GM23248 (cell line): ENCODE data around the gene RSAD2. TPM values are rescaled to one million over a fixed set of nuclear protein-coding genes. Genes with fewer than 3 reads are reported as not detected.

Experiments used
- DNase-seq: peaks from one replicate; pipeline ENCODE4 v3.0.0-alpha.2; 2015
- H2AFZ ChIP-seq: fragments of 200-600 bp; sonication (generic); 2 replicates; pipeline ENCODE4 v1.6.1; 2016; ENCODE audit warnings: antibody characterized with exemption
- H3F3A ChIP-seq: fragments of 200-600 bp; sonication (generic); 2 replicates; pipeline ENCODE4 v1.6.1; 2016; ENCODE audit warnings: mild to moderate bottlenecking, antibody characterized with exemption, mixed run types; ENCODE audit not compliant: insufficient read depth
- H3K27ac ChIP-seq: fragments of 200-600 bp; sonication (generic); 2 replicates; pipeline ENCODE4 v1.5.1; 2016; ENCODE audit warnings: mild to moderate bottlenecking
- H3K27me3 ChIP-seq: fragments of 200-600 bp; sonication (generic); replicated peaks from 2 replicates; pipeline ENCODE4 v1.6.1; 2016; ENCODE audit warnings: mild to moderate bottlenecking; ENCODE audit not compliant: insufficient read depth
- H3K36me3 ChIP-seq: fragments of 200-600 bp; sonication (generic); 2 replicates; pipeline ENCODE4 v1.6.1; 2016; ENCODE audit warnings: low read depth, mild to moderate bottlenecking
- H3K4me1 ChIP-seq: fragments of 200-600 bp; sonication (generic); 2 replicates; pipeline ENCODE4 v1.6.1; 2016; ENCODE audit warnings: mild to moderate bottlenecking; ENCODE audit not compliant: insufficient read depth
- H3K4me2 ChIP-seq: fragments of 200-600 bp; sonication (generic); one replicate; pipeline ENCODE4 v1.6.1; 2016; ENCODE audit warnings: mild to moderate bottlenecking; ENCODE audit not compliant: unreplicated experiment
- H3K4me3 ChIP-seq: fragments of 200-600 bp; sonication (generic); 2 replicates; pipeline ENCODE4 v1.5.1; 2016; ENCODE audit warnings: mild to moderate bottlenecking
- H3K79me2 ChIP-seq: fragments of 200-600 bp; sonication (generic); 2 replicates; pipeline ENCODE4 v1.6.1; 2016; ENCODE audit warnings: mild to moderate bottlenecking; ENCODE audit not compliant: insufficient read depth
- H3K9ac ChIP-seq: fragments of 200-600 bp; sonication (generic); 2 replicates; pipeline ENCODE4 v1.6.1; 2016; ENCODE audit warnings: mild to moderate bottlenecking
- H3K9me2 ChIP-seq: fragments of 200-600 bp; sonication (generic); 2 replicates; pipeline ENCODE4 v1.6.1; 2016; ENCODE audit warnings: mixed run types, mild to moderate bottlenecking, moderate library complexity; ENCODE audit not compliant: insufficient read depth
- H3K9me3 ChIP-seq: fragments of 200-600 bp; sonication (generic); one replicate; pipeline ENCODE4 v1.6.1; 2017; ENCODE audit warnings: low read depth
- H4K20me1 ChIP-seq: fragments of 200-600 bp; sonication (generic); 2 replicates; pipeline ENCODE4 v1.6.0; 2016; ENCODE audit not compliant: insufficient read depth
- EZH2 ChIP-seq: fragments of 200-600 bp; sonication (generic); IDR thresholded peaks from 2 replicates; pipeline ENCODE4 v1.6.1; 2018; ENCODE audit warnings: antibody characterized with exemption, mild to moderate bottlenecking; ENCODE audit not compliant: insufficient read depth, poor library complexity, severe bottlenecking
- EZH2phosphoT487 ChIP-seq: fragments of 200-600 bp; sonication (generic); IDR thresholded peaks from 2 replicates; pipeline ENCODE4 v1.6.1; 2018; ENCODE audit warnings: antibody characterized with exemption, moderate library complexity, mild to moderate bottlenecking, low read depth; ENCODE audit not compliant: insufficient read depth
- whole genome bisulfite sequencing, 2 experiments: methylation state at CpG; one replicate each; pipeline ENCODE4 v1.1.6; 2015 to 2017; ENCODE audit warnings: low lambda C conversion rate in 2 of 2, low coverage in 1 of 2; ENCODE audit errors: missing lambda C conversion rate in 2 of 2; 5-methylcytosine and 5-hydroxymethylcytosine counted together
- in situ Hi-C: fragments of 300-500 bp; cut with MboI; formaldehyde crosslinking; loops from 2 replicates; pipeline ENCODE4 v1.15.0; 2020
- polyA plus RNA-seq: library from polyadenylated mRNA; unstranded; fragments of >200 nt; fragmentation: Nextera tagmentation; extraction: Ambion mirVana; gene quantifications from 2 replicates; pipeline ENCODE4 v1.2.1, GENCODE V29; 2016
- total RNA-seq: library from RNA; depleted of rRNA; stranded (reverse); fragments of >200 nt; shearing (Covaris generic); gene quantifications from 2 replicates; pipeline ENCODE4 v1.2.3, GENCODE V29; 2014

The RSAD2 gene
- total and polyA plus RNA-seq, 2 experiments from 2014 or later, result not detected

DNA sequence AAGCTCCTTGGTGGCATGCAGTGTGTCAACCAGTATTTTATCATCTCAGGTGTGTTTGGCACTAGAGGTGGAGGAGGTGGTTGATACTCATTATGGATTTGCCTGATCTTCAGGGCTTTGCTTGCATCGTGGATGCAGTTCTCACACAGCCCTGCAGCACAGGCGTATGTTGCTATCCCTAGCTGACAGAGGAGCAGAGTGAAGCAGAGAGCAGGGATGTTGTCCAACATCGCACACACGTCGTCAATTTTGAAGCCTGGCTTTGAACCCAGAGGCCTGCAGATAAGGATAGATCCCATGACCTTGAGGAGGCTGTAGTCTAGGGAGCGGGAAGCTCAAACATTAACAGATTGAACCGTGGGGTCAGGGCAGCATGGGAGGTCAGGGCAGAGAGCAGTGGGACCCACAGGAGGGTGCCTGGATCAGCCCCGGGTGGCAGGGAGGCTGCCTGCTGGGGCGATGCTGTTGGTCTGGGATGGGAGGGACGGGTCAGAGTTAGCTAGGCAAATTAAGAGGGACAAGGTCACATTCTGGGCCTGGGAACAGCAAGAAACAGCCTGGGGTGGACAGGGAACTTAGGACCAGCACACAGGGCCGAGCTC is 43.8 kb downstream of the RSAD2 start:
- Histone ChIP-seq H3K9ac (no peak overlapping the region), H3K36me3 (no peaks in the 10 kb centered on the region), H3K9me2 (no peaks in the 10 kb centered on the region), H3K27me3 (no peaks in the 10 kb centered on the region; the same call in 1 of the 2 replicates), H4K20me1 (no peaks in the 10 kb centered on the region), H3K79me2 (no peaks in the 10 kb centered on the region), H3F3A (no peaks in the 10 kb centered on the region), H3K4me1 (no peaks in the 10 kb centered on the region), H3K27ac (no peak overlapping the region), H3K9me3 (no peaks in the 10 kb centered on the region), H3K4me2 (no peak overlapping the region), H3K4me3 (no peak overlapping the region), H2AFZ (no peak overlapping the region)
- in situ Hi-C loops, result no loop called here
- no peak for TF ChIP-seq EZH2phosphoT487
- no peak for TF ChIP-seq EZH2
- 87 to 88% methylated on average over 11 of the region's 11 CpGs for WGBS, 2 experiments
- no peak for DNase-seq

DNA sequence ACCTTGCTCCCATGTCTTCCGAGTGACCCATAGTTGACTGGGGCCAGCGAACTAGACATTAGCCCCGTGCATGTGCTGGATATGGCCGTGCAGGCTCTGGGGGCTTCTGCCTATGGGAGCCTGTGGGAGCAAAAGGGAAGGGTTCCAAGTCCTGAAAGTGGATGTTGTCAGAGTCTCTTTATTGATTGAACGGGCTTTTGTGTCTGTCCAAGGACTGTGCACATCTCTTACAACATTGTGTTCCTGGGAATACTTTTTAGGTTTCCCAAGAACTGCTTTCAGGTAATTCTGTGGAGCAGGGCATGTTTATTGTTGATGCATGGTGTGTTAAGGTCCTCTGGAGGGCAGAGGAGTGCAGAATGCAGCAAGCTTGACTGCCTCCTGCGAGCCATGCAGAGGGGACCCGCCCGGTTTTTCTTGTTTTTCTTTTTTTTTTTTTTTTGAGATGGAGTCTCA is 44.7 kb downstream of the RSAD2 start:
- peak; percentile 21 for DNase-seq
- no peaks in the 10 kb centered on the region for H3K79me2 ChIP-seq
- H3K36me3 ChIP-seq, result no peaks in the 10 kb centered on the region
- WGBS, 2 experiments, result 68 to 71% methylated on average over 7 to 8 of the region's 8 CpGs
- no peak overlapping the region for H3K4me3 ChIP-seq
- no peaks in the 10 kb centered on the region; the same call in 1 of the 2 replicates for H3K27me3 ChIP-seq
- no peaks in the 10 kb centered on the region for H3K9me3 ChIP-seq
- in situ Hi-C loops, result no loop called here
- no peak overlapping the region for H3K9ac ChIP-seq
- H2AFZ ChIP-seq, result no peak overlapping the region
- no peak overlapping the region for H3K27ac ChIP-seq
- H3K9me2 ChIP-seq, result no peaks in the 10 kb centered on the region
- no peak for TF ChIP-seq EZH2
- TF ChIP-seq EZH2phosphoT487, result no peak
- H3K4me1 ChIP-seq, result no peaks in the 10 kb centered on the region
- no peaks in the 10 kb centered on the region for H3F3A ChIP-seq
- H3K4me2 ChIP-seq, result no peak overlapping the region
- H4K20me1 ChIP-seq, result no peaks in the 10 kb centered on the region

DNA sequence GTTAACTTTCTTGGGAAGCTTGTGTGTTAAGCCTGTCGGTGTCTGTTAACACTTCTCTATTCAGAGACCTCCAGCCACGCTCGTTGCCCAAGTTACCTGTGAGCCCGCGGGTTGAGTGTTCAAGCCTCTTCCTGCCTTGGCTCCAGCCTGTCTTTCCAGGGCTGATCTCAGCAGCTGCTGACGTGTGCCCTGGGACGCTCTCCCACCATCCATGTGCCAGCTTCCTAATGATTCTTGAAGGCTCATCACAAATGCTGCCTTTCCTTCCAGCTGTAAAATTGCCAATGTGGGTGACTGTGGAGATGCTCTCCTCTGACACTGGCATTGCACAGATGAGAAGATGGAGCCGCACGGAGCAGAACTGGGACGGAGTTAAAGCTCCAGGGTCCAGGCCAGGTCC is 45.7 kb downstream of the RSAD2 start:
- Histone ChIP-seq H3K4me1 (no peaks in the 10 kb centered on the region), H3K27me3 (no peaks in the 10 kb centered on the region; the same call in 1 of the 2 replicates), H4K20me1 (no peaks in the 10 kb centered on the region), H2AFZ (no peak overlapping the region), H3K4me2 (no peak overlapping the region), H3K9me2 (no peaks in the 10 kb centered on the region), H3K4me3 (no peak overlapping the region), H3F3A (no peaks in the 10 kb centered on the region), H3K79me2 (no peaks in the 10 kb centered on the region), H3K27ac (no peak overlapping the region), H3K36me3 (no peaks in the 10 kb centered on the region), H3K9me3 (no peaks in the 10 kb centered on the region), H3K9ac (no peak overlapping the region)
- no peak for TF ChIP-seq EZH2phosphoT487
- in situ Hi-C loops, result no loop called here
- DNase-seq, result no peak
- whole genome bisulfite sequencing, 2 experiments, result 83 to 87% methylated on average over 10 of the region's 10 CpGs

GRCh38 chr2:6924101-6924923 is 46.7 kb downstream of the RSAD2 start:
- Histone ChIP-seq H3K79me2 (no peaks in the 10 kb centered on the region), H3K4me1 (no peaks in the 10 kb centered on the region), H3K27ac (no peak overlapping the region), H3K4me3 (no peak overlapping the region), H3K9me2 (no peaks in the 10 kb centered on the region), H3K9me3 (no peaks in the 10 kb centered on the region), H3F3A (no peaks in the 10 kb centered on the region), H3K9ac (no peak overlapping the region), H3K36me3 (no peaks in the 10 kb centered on the region), H3K4me2 (no peak overlapping the region), H4K20me1 (no peaks in the 10 kb centered on the region), H3K27me3 (no peaks in the 10 kb centered on the region; the same call in 1 of the 2 replicates), H2AFZ (no peak overlapping the region)
- TF ChIP-seq EZH2 (no peak), EZH2phosphoT487 (no peak)
- in situ Hi-C loops, result no loop called here
- no peak for DNase-seq
- WGBS, 2 experiments, result 86 to 89% methylated on average over 19 of the region's 19 CpGs
